GM18526 (cell line): ENCODE data around the gene SRP14.

Experiments
- POLR2A ChIP-seq: IDR thresholded peaks from 3 replicates; pipeline ENCODE4 v1.6.1; 2011; ENCODE audit not compliant: insufficient read length; ENCODE audit errors: extremely low read depth

The SRP14 gene

GRCh38 chr15:40070608-40071218 lies 31.7 kb upstream of the SRP14 start:
- no peak for TF ChIP-seq POLR2A

- no peak for TF ChIP-seq POLR2A
Measured at GRCh38 chr15:40070166-40070557, 31.2 kb upstream of the SRP14 start.

- TF ChIP-seq POLR2A: peak; percentile 38
Measured at GRCh38 chr15:40069178-40070165, 30.5 kb upstream of the SRP14 start.

- TF ChIP-seq POLR2A: no peak
Measured at GRCh38 chr15:40067921-40068624, 29.1 kb upstream of the SRP14 start.

GRCh38 chr15:40066589-40066988 lies 27.6 kb upstream of the SRP14 start:
- no peak for TF ChIP-seq POLR2A

GRCh38 chr15:40065166-40065565 lies 26.2 kb upstream of the SRP14 start:
- no peak for TF ChIP-seq POLR2A

GRCh38 chr15:40064231-40064894 lies 25.4 kb upstream of the SRP14 start:
- TF ChIP-seq POLR2A: no peak

GRCh38 chr15:40063563-40064011 lies 24.6 kb upstream of the SRP14 start:
- TF ChIP-seq POLR2A: no peak

- no peak for TF ChIP-seq POLR2A
Measured at GRCh38 chr15:40062816-40063562, 24.0 kb upstream of the SRP14 start.

- TF ChIP-seq POLR2A: no peak
Measured at GRCh38 chr15:40061212-40061901, 22.4 kb upstream of the SRP14 start.

GRCh38 chr15:40060236-40060961 lies 21.4 kb upstream of the SRP14 start:
- TF ChIP-seq POLR2A: no peak

GRCh38 chr15:40059821-40060220 lies 20.8 kb upstream of the SRP14 start:
- TF ChIP-seq POLR2A: no peak

GRCh38 chr15:40058476-40059140 lies 19.6 kb upstream of the SRP14 start:
- no peak for TF ChIP-seq POLR2A
